Measurements from ENCODE around the gene TMEM273. TPM values are rescaled to one million over a fixed set of nuclear protein-coding genes. Genes with fewer than 3 reads are reported as not detected.
A peak's percentile ranks its signal among the peaks of the same experiment; 100 is the strongest.

Gene TMEM273
- total and polyA plus RNA-seq, 2 of the 4 experiments (the other 2 are of a cell fraction), result not detected

GRCh38 chr10:49153115-49153514 lies 35.1 kb downstream of the TMEM273 start:
- no TSS peak for BruUV-seq (replicated peaks)
- H2BK5ac ChIP-seq (ENCODE audit: low read depth, low read length, poor library complexity, severe bottlenecking), result no peak overlapping the region
- H3K14ac ChIP-seq (replicated peaks; ENCODE audit: low read depth, low read length), result no peak overlapping the region
- ATAC-seq (ENCODE audit: low read depth) (no peak), DNase-seq (no peak)
- dilution Hi-C loops (cut with HindIII; ENCODE audit: low sequenced_read_pairs, unreplicated experiment) (no loop called here), intact Hi-C loops (cut with micrococcal nuclease) (no loop called here), in situ Hi-C loops (cut with MboI; ENCODE audit: low sequenced_read_pairs) (no loop called here)
- peak overlapping the region; percentile 9 for H2AFZ ChIP-seq (replicated peaks; ENCODE audit: low read length, poor library complexity)
- H4K8ac ChIP-seq (ENCODE audit: low read depth in 2 of 2, low read length in 2 of 2), result no peak overlapping the region
- no peak overlapping the region for H3K4me3 ChIP-seq (ENCODE audit: insufficient read depth, low read depth, low read length)
- no peak overlapping the region for H3K4ac ChIP-seq (ENCODE audit: low read depth, low read length)
- ChIA-PET CTCF (no interaction called here), POLR2A (ENCODE audit: unreplicated experiment) (no interaction called here)
- no peaks in the 10 kb centered on the region for H3K9me3 ChIP-seq (ENCODE audit: control insufficient read depth, insufficient read depth, low read length)
- no peak overlapping the region for H2AK9ac ChIP-seq (replicated peaks; ENCODE audit: low read depth, low read length, poor library complexity)
- H3K79me1 ChIP-seq (ENCODE audit: low read depth in 1 of 2, low read length in 2 of 2), result no peaks in the 10 kb centered on the region
- H2BK120ac ChIP-seq (ENCODE audit: low read depth, low read length), result 0 out of 2 replicates have a peak overlapping the region, but pooled peaks have one; percentile 6
- H3K23ac ChIP-seq (ENCODE audit: low read depth, low read length), result no peak overlapping the region
- TF ChIP-seq MAZ (IDR thresholded peaks at IDR 0.05; ENCODE audit: borderline replicate concordance, low read depth, low read length) (no peak), CEBPB (IDR thresholded peaks at IDR 0.05; ENCODE audit: low read depth, low read length) (no peak), CTCF (conservative IDR thresholded peaks at IDR 0.05; ENCODE audit: low read depth, low read length) (no peak), POLR2A (IDR thresholded peaks at IDR 0.05; ENCODE audit: low read depth, low read length) (no peak), RAD21 (IDR thresholded peaks at IDR 0.05; ENCODE audit: low read length) (no peak), FOS (IDR thresholded peaks at IDR 0.05; ENCODE audit: low read depth, low read length) (no peak), BHLHE40 (IDR thresholded peaks at IDR 0.05; ENCODE audit: low read depth, low read length) (no peak), CHD1 (IDR thresholded peaks at IDR 0.05; ENCODE audit: low read depth, low read length) (no peak), MXI1 (IDR thresholded peaks at IDR 0.05; ENCODE audit: borderline replicate concordance, low read depth, low read length) (no peak), NFE2L2 (IDR thresholded peaks at IDR 0.05; ENCODE audit: low read depth, low read length) (no peak), SMC3 (IDR thresholded peaks at IDR 0.05; ENCODE audit: low read depth, low read length) (no peak), ELK1 (IDR thresholded peaks at IDR 0.05; ENCODE audit: borderline replicate concordance, low read depth, low read length) (no peak), RFX5 (IDR thresholded peaks at IDR 0.05; ENCODE audit: low read depth, low read length) (no peak), MAFK (IDR thresholded peaks at IDR 0.05; ENCODE audit: low read depth, low read length) (no peak), USF2 (IDR thresholded peaks at IDR 0.05; ENCODE audit: low read depth, low read length) (no peak), RCOR1 (IDR thresholded peaks at IDR 0.05; ENCODE audit: insufficient replicate concordance, low read length) (no peak)
- H4K20me1 ChIP-seq (ENCODE audit: insufficient read depth, low read length), result no peaks in the 10 kb centered on the region
- no peak overlapping the region for H3K27ac ChIP-seq (ENCODE audit: insufficient read depth, low read length)
- H4K5ac ChIP-seq (ENCODE audit: low read depth, low read length), result no peak overlapping the region
- H3K9me1 ChIP-seq (ENCODE audit: insufficient read depth, low read length), result peaks cover 8% of the 10 kb centered on the region
- H2BK15ac ChIP-seq (ENCODE audit: low read depth, low read length), result no peak overlapping the region
- H4K91ac ChIP-seq (ENCODE audit: insufficient read depth, low read depth, low read length), result no peak overlapping the region
- WGBS, 2 experiments (ENCODE audit: extremely low coverage in 2 of 2, insufficient read length in 1 of 2), result 50% methylated on average over 1 of the region's 4 CpGs; no CpG with 5 or more reads in 1 of the 2 experiments
- H3K4me2 ChIP-seq (ENCODE audit: low read depth, low read length), result no peak overlapping the region
- H2BK20ac ChIP-seq (ENCODE audit: low read depth, low read length), result peak overlapping the region; percentile 57; the same call in 1 of the 2 replicates
- H3K27me3 ChIP-seq (ENCODE audit: control insufficient read depth, insufficient read depth, low read length), result no peaks in the 10 kb centered on the region
- H3K56ac ChIP-seq (ENCODE audit: extremely low read depth, insufficient read depth, low read length), result no peak overlapping the region
- H3K9ac ChIP-seq (ENCODE audit: low read depth, low read length), result no peak overlapping the region
- peak overlapping the region; percentile 17; the same call in 1 of the 2 replicates for H2AK5ac ChIP-seq (ENCODE audit: low read depth, low read length)
- H3K4me1 ChIP-seq (ENCODE audit: control insufficient read depth, insufficient read depth, low read length), result peaks cover 4% of the 10 kb centered on the region
- H3K36me3 ChIP-seq (ENCODE audit: control insufficient read depth, insufficient read depth, low read length), result no peaks in the 10 kb centered on the region
- H3K18ac ChIP-seq (ENCODE audit: low read depth, low read length), result no peak overlapping the region
